Kidney (tissue), 14 donors: ENCODE results near the gene DLG5. TPM values are rescaled to one million over a fixed set of nuclear protein-coding genes. Genes with fewer than 3 reads are reported as not detected.

Experiments
- DNase-seq, 5 donors: peaks; one replicate each; pipeline ENCODE4 v3.0.0-alpha.2; 2013 to 2020
- FAIRE-seq: peaks from 2 replicates; lab custom pipeline; 2012; peaks lifted over from hg19 to GRCh38; lab: Jason Lieb, UNC
- H3K27ac ChIP-seq, 2 donors: one replicate each; pipeline ENCODE4 v1.7.0; 2013; ENCODE audit warnings: low read depth in 2 of 2, low read length in 2 of 2, inconsistent platforms in 1 of 2
- H3K27me3 ChIP-seq: one replicate; pipeline ENCODE4 v1.7.1; 2013; ENCODE audit warnings: low read length, inconsistent platforms; ENCODE audit not compliant: control insufficient read depth, insufficient read depth
- H3K36me3 ChIP-seq, 3 donors: one replicate each; pipeline versions ENCODE4 v1.7.0 to v1.7.1; 2013; ENCODE audit warnings: low read length in 3 of 3, control low read depth in 1 of 3, inconsistent platforms in 1 of 3; ENCODE audit not compliant: insufficient read depth in 3 of 3, control insufficient read depth in 2 of 3
- H3K4me1 ChIP-seq, 3 donors: one replicate each; pipeline versions ENCODE4 v1.7.0 to v1.7.1; 2013; ENCODE audit warnings: low read length in 3 of 3, inconsistent platforms in 1 of 3, low read depth in 1 of 3; ENCODE audit not compliant: control insufficient read depth in 2 of 3, insufficient read depth in 2 of 3
- H3K4me3 ChIP-seq, 3 donors: one replicate each; pipeline versions ENCODE4 v1.7.0 to v1.8.1; 2013; ENCODE audit warnings: low read length in 3 of 3, control low read depth in 1 of 3, inconsistent platforms in 1 of 3
- H3K9ac ChIP-seq, 3 donors: one replicate each; pipeline versions ENCODE4 v1.7.0 to v1.7.1; 2013; ENCODE audit warnings: low read length in 3 of 3, control low read depth in 1 of 3, inconsistent platforms in 1 of 3
- H3K9me3 ChIP-seq, 3 donors: one replicate each; pipeline versions ENCODE4 v1.7.0 to v1.7.1; 2013; ENCODE audit warnings: low read length in 3 of 3, control low read depth in 1 of 3, inconsistent platforms in 1 of 3; ENCODE audit not compliant: control insufficient read depth in 2 of 3, insufficient read depth in 1 of 3
- intact Hi-C: fragments of 100-400 bp; cut with DNase I; formaldehyde crosslinking; loops from one replicate; pipeline ENCODE4 v1.11.1; 2022
- polyA plus RNA-seq: library from polyadenylated mRNA; stranded (reverse); fragments of 350-450 nt; fragmentation: Illumina TruSeq; extraction: RNeasy Lipid Tissue Mini Kit (QIAGEN cat#74804); gene quantifications from one replicate; pipeline ENCODE4 v1.2.3, GENCODE V29; 2014; ENCODE audit warnings: low read depth, low replicate concordance; ENCODE audit not compliant: insufficient read depth
- total RNA-seq: library from RNA; stranded (reverse); fragmentation: NEBNext Ultra II Directional; extraction: Animal tissue kit (Norgen Biotek cat#: 25700); gene quantifications from one replicate; pipeline ENCODE4 v1.2.1, GENCODE V29; 2021
- TF ChIP-seq, protein P1 (sequence below): IDR thresholded peaks from 3 replicates; pipeline ENCODE4 v1.5.1; 2012; ENCODE audit warnings: mild to moderate bottlenecking, moderate library complexity, borderline replicate concordance; ENCODE audit not compliant: insufficient read depth; ENCODE audit errors: extremely low read depth
- donor health status: control.
- donor health status: control.
- donor health status: control.
- donor health status: control.
- donor health status: control.
- donor health status: DM: yes; HTN: yes; CAD: no.
- donor health status: Normal renal cell carcinoma (clear cell type).

The DLG5 gene
- total and polyA plus RNA-seq, 2 donors from 2014 or later = 5.4 to 30.0 TPM

DNA sequence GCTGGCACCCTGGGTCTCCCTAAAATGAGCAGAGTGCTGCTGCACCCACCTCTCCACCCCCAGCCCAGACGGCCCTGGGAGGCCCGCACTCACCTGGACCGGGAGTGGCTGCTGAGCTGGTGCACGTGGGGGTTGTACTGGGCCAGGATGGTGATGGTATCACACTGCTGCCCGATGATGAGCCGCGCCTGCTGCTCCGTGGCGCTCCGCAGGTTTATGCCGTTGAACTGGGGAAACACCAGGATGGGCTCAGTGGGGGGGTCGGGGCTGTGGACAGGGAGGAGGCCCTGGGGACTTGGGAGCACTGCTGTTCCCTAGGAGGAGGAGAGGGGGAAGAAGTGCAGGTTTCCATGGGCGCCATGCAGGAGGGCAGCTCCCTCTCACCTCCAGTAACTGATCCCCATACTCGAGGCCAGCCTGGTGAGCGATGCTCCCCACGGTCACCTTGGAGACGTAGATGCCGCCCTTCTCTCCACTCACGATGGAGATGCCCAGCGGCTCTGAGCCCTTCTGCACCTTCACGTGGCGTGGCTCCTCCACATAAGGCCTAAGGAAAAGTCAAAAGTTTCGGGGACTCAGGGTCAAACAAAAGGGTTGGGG, 114.6 kb downstream of the DLG5 start:
- Histone ChIP-seq H3K27me3 (no peaks in the 10 kb centered on the region), H3K4me1 (no peaks in the 10 kb centered on the region), H3K9ac (no peak overlapping the region), H3K4me3 (no peak overlapping the region), H3K9me3 (no peaks in the 10 kb centered on the region), H3K36me3 (peaks cover 7 to 61% (median 46%) of the 10 kb centered on the region in 3 donors), H3K27ac (no peak overlapping the region)
- DNase-seq (peak in 1 of 5 donors; percentile 65), FAIRE-seq (no peak)
- TF ChIP-seq, protein P1, sequence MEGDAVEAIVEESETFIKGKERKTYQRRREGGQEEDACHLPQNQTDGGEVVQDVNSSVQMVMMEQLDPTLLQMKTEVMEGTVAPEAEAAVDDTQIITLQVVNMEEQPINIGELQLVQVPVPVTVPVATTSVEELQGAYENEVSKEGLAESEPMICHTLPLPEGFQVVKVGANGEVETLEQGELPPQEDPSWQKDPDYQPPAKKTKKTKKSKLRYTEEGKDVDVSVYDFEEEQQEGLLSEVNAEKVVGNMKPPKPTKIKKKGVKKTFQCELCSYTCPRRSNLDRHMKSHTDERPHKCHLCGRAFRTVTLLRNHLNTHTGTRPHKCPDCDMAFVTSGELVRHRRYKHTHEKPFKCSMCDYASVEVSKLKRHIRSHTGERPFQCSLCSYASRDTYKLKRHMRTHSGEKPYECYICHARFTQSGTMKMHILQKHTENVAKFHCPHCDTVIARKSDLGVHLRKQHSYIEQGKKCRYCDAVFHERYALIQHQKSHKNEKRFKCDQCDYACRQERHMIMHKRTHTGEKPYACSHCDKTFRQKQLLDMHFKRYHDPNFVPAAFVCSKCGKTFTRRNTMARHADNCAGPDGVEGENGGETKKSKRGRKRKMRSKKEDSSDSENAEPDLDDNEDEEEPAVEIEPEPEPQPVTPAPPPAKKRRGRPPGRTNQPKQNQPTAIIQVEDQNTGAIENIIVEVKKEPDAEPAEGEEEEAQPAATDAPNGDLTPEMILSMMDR = no peak
- intact Hi-C loops = no loop called here

DNA sequence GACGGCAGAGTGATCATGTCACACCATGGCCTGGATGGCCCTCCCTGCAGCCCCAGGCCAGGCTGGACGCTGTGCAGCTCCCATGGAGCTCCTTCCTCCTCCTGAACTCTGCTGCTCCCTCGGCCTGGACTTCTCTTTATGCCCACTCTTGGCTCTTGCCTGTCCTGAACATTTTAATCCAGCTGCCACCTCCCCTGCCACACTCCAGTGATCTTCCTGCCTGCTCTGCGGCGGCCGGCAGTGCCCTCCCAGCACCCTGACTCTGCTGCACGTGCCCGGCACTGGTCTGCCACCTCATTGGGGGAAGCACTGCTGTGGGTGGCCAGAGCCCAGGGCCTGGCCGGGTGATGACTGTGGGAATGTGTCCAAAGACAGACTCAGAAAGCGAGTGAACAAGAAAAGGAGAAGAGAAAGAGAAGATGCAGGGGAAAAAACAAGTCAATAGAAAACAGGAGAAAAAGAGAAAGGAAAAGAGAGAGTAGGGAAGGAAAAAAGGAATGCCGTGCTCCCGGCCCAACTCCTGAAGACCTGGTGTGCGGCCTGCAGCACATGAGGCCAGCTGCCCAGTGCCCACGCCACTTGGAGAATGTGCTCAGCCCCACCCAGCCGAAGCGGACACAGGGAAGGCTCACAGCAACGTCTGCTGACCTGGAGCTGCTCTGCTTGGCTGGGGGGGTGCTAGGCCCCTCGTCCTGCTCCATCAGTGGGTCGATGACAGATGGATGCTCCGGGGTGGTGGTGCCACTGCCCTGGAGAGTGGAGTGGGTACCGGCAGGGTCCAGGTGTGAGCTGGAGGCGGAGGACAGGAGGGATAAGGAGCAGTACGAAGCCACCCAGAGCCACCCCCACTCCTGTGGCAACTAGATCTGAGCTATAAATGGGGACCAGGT, 115.9 kb downstream of the DLG5 start:
- Histone ChIP-seq H3K9me3 (no peaks in the 10 kb centered on the region), H3K9ac (no peak overlapping the region), H3K27ac (no peak overlapping the region), H3K4me1 (no peaks in the 10 kb centered on the region), H3K27me3 (no peaks in the 10 kb centered on the region), H3K4me3 (no peak overlapping the region), H3K36me3 (peaks cover 4 to 56% (median 44%) of the 10 kb centered on the region in 3 donors)
- FAIRE-seq = no peak
- intact Hi-C loops = no loop called here
- TF ChIP-seq, protein P1 = no peak
- DNase-seq = peak in 2 of 5 donors; percentile 9 to 73

DNA sequence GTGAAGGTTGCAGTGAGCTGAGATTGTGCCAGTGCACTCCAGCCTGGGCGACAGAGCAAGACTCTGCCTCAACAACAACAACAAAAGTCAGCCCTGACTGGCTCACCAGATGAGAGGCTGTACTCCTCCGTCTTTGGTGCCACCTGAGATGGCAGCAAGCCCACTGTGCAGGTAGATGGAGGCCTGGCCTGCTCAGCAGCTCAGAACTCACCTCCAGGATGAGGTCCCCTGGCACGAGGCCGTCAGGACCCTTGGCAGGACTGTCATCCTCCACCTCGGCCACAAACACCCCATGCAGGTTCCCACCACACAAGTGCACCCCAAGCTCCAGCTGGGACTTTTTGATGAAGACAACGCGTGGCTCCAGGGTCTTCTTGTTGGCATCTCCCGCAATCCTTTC, 117.2 kb downstream of the DLG5 start:
- DNase-seq = peak in 1 of 5 donors; percentile 57
- Histone ChIP-seq H3K9ac (no peak overlapping the region), H3K4me3 (no peak overlapping the region), H3K9me3 (no peaks in the 10 kb centered on the region), H3K27me3 (no peaks in the 10 kb centered on the region), H3K36me3 (peaks cover 7 to 61% (median 55%) of the 10 kb centered on the region in 3 donors), H3K4me1 (no peaks in the 10 kb centered on the region), H3K27ac (no peak overlapping the region)
- TF ChIP-seq, protein P1 = no peak
- intact Hi-C loops = no loop called here
- FAIRE-seq = no peak
